ENCODE measurements around the gene SAMD3.
"Not testable (repeated sequence)": the region's sequence is repeated elsewhere in the genome, so short reads cannot be mapped to it uniquely, and the experiment has no call there.

Gene SAMD3, protein sequence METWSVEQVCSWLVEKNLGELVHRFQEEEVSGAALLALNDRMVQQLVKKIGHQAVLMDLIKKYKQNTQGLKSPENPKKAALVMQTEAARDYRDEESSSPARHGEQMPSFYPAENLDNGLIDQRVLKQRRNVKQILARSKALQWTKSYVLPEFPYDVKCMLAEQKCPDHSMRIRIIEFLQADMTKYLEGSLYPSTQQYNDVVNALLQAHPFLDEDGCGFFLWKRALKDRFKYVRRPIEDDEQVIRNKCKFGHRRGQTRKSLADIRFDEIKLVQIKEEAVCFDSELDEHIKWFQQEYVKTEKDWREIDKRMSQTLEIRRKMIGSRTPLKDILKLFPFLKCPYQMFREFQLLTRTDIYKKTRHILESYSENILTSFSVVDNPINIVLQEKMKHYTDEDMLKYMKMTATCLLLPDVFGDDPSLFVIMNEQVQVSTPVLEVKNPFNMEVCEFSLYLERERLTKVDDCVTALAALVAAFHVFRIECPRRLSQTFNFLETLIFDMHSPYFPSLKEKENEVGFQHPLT

DNA sequence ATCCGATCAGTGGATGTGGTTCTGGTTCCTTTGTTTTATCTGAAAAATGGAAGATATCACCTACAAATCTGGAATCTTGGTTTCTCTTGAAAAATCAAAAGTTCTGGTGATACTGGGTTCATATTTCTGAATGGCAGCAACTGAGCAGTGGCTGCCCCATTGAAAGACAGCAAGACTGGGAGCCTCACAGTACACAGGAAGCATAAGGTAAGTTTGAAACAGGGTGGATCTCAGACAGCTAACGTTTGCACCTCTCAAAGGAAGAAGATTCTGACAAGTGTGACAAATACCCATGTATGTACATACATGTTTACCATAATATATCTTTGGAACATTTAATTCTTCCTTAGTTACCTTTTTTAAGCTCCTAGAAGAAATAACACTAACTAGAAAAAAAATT is at the start of gene SAMD3:
Gene SAMD3, minus strand, starts transcription at position 177 of the 400 bp plus-strand sequence. CDS start 7,678 bp downstream, outside the sequence.
- DNase-seq (ENCODE audit: low read depth, low spot score), result no peak

DNA sequence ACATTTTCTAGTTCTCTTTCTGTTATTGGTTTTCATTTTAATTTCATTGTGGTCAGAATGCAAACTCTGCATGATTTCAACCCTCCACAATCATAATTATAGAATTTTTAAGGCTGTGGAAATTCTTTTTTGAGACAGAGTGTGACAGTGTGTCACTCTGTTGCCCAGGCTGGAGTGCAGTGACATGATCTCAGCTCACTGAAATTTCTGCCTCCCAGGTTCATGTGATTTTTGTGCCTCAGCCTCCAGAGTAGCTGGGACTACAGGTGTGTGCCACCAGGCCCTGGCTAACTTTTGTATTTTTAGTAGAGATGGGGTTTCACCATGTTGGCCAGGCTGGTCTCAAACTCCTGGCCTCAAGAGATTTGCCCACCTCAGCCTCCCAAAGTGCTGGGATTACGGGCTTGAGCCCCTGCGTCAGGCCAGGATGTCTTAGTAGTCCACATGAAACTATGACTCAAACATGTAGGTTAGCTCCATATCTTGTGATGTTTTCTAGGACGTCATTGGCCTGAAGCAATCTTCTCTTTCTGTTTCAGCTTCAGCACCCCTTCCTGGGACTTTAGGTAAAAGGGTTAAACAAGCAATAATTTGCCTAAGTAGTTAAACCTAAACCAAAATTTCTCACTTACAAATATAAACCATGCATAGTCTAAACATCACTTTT is 47.4 kb upstream of the SAMD3 start:
- DNase-seq (ENCODE audit: low read depth, low spot score), result no peak

DNA sequence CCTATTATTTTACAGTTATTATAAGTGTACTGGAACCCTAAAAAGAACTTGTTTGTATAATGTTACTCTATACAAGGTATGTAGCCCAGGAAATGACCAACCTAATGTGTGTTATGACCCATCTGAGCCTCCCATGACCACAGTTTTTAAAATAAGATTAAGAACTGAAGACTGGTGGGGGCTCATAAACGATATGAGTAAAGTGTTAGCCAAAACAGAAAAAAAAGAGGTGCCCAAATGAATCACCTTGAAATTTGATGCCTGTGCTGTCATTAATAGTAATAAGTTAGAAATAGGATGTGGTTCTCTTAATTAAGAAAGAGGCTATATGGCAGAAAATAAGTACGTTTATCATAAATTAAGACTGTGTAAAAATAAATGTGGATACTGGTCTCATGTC is 42.8 kb upstream of the SAMD3 start:
- DNase-seq (ENCODE audit: low read depth, low spot score), result not testable (repeated sequence)

DNA sequence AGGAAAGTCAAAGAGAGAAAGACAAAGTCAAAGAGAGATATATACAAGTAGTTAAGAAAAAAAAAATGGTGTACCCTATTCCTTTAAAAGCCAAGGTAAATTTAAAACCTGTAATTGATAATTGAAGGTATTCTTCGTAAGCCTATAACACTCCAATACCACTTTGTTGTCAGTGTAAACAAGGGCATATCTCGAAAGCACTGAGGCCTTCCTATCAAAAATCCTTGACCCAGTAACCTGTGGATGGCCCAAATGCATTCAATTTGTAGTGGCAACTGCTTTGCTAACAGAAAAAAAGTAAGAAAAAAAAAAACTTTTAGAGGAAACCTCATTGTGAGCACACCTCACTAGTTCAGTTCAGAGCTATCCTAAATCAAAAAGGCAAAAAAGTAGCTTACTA is 39.3 kb upstream of the SAMD3 start:
- no peak for DNase-seq (ENCODE audit: low read depth, low spot score)

DNA sequence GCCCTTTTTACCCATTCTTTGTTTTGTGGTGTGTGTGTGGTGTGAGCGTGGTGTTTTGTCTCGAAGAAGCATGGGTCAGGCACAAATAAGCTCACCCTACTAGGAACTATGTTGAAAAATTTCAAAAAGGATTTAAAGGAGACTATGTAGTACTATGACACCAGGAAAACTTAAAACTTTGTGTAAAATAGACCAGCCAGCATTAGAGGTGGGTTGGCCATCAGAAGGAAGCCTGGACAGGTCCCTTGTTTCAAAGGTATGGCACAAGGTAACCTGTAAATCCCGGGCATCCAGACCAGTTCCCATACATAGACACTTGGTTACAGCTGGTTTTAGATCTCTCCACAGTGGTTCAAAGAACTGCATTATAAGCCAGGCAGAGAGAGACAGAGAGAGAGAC is 38.8 kb upstream of the SAMD3 start:
- DNase-seq (ENCODE audit: low read depth, low spot score), result not testable (repeated sequence)

DNA sequence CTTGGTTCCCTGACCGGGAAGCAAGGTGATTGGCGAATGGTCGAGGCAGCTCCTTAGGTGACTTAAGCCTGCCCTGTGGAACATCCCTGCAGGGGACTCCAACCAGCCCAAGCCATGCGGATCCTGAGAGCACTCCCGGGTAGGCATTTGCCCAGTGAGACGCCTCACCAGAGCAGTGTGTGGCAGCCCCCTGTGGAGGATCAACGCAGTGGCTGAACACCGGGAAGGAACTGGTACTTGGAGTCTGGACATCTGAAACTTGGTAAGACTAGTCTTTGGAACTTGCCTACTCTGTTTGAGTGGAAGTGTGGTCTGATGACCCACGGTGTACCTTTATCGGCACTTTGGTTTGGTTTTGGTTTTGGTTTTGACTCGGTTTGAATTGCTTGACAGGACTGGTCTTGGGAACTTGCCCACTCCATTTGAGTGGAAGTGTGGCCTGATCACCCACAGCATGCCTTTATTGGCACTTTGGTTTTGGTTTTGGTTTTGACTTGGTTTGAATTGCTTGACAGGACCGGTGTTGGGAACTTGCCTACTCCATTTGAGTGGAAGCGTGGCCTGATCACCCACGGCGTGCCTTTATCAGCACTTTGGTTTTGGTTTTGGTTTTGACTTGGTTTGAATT is 38.0 kb upstream of the SAMD3 start:
- not testable (repeated sequence) for DNase-seq (ENCODE audit: low read depth, low spot score)

DNA sequence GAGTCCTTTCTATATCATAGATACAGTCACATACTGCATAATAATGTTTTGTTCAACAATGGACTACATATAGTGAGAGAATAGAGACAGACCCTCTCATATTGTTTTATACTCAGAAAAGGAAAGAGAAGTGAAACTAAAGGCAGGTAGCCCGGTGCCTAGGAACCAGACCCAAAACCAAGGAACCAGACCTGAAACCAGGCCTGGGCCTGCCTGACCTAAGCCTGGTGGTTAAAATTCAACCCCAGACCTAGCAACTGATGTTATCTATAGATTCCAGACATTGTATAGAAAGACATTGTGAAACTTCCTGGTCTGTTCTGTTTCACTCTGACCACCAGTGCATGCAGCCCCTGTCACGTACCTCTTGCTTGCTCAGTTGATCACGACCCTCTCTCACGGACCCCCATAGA is 37.3 kb upstream of the SAMD3 start:
- DNase-seq (ENCODE audit: low read depth, low spot score), result not testable (repeated sequence)

DNA sequence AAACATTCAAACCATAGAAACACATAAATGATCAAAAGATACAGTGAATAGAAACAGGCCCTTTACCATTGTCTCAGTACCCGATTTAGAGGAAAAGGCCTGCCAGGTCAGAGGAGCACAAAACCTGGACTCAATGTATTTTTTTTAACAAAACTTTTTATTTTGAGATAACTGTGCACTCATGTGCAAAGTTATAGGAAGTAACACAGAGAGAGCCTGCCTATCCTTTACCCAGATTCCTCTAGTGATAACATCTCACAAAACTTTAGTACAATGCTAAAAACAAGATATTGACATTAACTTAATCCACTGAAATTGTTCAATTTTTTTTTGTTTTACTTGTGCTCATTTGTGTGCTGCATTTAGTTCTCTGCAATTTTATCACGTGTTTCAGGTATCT is 36.8 kb upstream of the SAMD3 start:
- DNase-seq (ENCODE audit: low read depth, low spot score), result no peak

DNA sequence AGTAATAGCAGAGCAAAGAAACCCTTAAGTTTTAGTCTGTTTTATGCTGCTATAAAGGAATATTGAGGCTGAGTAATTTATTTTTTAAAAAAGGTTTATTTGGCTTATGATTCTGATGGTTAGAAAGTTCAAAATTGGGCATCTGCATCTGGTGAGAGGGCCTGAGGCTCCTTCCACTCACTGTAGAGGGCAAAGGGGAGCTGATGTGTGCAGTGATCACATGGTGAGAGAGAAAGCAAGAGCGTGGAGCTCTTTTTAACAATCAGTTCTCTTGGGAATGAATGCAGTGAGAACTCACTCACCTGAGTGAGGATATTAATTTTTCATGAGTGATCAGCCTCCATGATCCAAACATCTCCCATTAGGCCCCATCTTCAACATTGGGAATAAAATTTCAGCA is 36.4 kb upstream of the SAMD3 start:
- DNase-seq (ENCODE audit: low read depth, low spot score), result no peak

DNA sequence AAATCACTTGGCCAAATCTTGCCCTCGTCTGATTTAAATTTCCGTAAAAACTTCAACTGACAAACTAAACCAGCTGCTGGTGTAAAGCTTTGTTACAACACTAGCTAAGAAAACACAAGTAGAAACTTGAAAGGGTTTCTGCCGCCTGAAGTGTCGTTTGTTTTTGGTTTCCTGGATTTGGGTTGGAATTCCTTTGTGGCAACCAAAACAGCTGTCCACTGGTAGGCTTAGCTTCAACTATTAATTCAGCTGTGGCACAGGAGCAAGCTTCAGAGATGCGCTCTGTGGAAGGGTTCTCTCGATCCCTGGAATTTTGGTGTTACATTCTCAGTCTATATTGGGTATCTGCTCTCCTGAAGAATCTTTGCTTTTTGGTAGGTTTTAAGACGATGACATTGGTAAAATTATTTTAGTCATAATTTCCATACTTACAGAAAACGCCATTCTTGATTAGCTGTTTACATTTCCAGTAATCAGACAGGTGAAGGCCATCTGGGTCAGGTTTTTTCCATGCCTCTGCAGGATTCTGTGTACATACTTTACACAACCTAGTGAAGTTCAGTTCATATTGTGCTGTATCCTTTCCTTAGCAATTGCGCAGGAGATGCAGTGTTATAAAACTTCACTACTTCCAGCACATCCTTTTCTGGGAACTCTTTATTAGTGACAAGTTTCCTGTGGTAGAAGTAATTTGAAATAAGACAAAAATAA is 29.9 kb upstream of the SAMD3 start:
- no peak for DNase-seq (ENCODE audit: low read depth, low spot score)

DNA sequence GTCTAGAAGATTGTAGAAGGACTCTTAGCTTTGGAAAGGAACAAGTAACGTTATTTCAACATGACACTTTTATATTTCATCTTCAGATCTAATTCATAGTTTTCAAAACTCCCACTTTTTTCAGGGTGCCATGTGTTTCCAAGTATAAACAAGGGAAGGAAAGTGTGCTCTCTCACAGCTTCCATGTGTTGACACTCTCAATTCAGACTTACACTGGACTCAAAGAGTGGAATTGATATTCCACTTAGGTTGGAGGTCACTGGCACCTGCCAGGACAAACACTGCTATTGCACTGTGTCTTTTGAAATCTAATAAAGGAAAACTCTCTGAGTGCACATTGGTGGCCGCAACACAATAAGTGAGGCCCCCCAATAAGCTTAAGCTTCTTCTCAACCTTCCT is 22.5 kb upstream of the SAMD3 start:
- DNase-seq (ENCODE audit: low read depth, low spot score), result no peak

DNA sequence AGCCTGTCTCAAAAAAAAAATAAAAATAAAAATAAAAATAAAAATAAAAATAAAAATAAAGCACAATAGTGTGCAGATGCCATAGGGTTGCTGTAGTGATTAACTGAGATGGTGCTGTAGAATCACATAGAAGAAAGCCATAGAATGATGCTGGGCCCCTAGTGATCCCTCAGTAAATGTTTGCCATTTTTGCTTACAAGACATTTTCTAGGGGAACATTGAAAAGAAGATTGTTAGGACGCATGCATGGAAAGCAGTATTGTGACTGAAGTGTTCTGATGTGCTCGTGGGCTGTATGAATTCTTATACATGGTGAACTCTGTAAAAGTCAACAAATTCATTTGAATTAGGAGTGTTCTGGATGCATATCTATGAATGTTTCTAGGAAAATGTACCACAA is 22.0 kb upstream of the SAMD3 start:
- no peak for DNase-seq (ENCODE audit: low read depth, low spot score)

DNA sequence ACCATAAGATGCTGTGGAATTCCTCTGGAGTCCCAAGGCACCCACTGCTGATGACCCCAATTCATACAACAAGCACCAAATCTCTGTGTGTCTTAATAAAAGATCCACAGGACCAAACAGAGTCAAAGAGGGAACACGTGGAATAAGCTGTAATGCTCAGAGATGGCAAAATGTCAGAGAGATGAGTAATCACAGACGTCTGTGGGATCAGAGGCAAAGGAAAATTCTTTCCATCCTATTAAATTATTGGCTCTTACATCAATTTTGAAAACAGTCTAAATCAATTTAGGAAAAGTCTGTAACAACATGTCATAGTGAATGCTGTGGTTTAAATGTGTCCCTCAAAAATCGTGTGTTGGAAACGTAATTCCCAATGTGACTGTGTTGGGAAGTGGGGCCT is 17.5 kb upstream of the SAMD3 start:
- no peak for DNase-seq (ENCODE audit: low read depth, low spot score)

DNA sequence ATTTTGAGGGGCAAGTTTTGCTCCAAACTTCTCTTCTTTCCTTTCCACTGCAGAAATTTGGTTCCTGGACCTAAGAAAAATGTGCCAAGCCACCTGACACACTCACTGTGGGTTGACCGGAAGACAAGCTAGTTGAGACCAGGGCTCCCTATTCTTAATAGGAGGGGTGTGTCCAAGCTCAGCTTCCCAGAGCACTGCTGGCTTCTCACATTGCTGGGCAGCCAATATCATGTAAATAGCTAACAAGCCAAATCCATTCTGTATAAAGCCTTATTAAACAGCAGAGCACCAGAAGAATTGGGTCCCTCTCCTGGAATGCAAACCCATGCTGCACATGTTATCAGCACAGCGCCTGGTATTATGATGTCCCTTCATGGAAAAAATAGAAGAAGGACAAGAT is 17.0 kb upstream of the SAMD3 start:
- no peak for DNase-seq (ENCODE audit: low read depth, low spot score)

DNA sequence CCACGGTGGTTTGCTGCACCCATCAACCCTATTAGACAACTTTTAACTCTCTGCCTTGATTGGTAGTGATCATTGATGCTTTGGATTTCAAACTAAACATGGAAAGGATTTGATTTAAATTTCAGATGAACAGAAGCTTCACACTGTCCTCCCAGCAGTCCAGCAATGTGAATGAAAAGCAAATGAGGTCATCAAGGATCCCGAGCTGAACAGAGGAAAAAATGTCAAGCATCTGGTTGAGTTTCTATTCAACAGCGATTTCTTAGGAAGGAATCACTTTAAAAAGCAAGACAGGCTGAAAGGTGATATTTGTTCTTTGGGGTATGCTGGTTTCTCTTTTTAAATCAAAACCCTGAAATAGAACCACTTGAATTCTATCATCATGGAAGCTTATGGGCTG is 10.6 kb upstream of the SAMD3 start:
- no peak for DNase-seq (ENCODE audit: low read depth, low spot score)

DNA sequence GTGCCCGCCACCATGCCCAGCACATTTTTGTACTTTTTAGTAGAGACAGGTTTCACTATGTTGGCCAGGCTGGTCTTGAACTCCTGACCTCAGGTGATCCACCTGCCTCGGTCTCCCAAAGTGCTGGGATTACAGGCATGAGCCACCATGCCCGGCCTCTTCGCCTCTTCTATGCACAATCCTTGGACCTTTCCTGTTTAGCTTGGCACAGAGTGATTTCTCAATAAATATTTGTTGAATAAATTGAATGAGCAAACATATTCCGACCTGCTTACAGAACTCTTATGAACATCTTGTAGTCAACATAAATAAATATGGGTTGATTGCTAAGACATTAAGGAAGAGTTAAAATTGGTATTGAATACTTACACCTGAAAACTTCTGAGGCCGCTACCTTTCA is 7.8 kb upstream of the SAMD3 start:
- DNase-seq (ENCODE audit: low read depth, low spot score), result not testable (repeated sequence)

DNA sequence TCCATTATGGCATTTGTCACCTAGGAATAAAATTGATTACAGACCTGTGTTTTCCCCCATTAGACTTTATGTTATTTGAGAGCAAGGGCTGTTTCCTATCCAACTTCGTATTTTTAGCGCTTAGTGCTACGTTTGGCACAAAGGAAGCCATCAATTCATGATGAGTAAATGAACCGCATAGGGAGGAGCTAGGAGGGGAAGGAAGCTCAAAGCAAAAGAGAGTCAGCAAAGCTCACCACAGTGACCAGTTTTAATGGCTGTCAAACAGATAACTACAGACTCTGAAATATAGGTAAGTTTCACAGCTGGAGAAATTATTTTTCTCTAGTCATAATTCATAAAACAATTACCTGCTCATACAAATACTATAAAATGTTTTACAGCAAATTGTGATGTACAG is 6.9 kb upstream of the SAMD3 start:
- DNase-seq (ENCODE audit: low read depth, low spot score), result no peak

DNA sequence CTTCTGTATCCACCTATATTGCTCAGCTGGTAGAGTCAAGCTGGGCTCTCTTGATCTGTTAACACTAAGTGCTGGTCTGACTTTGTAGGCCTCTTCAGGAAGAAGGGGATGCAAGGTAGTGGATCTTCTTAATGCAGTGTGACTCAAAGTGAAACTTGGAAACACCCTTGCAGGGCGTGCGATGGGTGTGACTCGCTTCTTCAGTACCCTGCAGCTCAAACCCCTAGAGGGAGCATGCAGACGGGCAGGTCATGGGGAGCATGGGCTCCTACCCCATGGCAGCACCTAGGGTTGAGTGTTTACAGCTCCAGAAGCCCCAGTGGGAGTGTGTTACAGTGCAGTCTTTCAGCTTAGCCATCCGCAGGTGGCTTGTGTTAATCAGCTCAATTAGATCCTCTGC is 757 bp upstream of the SAMD3 start:
- no peak for DNase-seq (ENCODE audit: low read depth, low spot score)

DNA sequence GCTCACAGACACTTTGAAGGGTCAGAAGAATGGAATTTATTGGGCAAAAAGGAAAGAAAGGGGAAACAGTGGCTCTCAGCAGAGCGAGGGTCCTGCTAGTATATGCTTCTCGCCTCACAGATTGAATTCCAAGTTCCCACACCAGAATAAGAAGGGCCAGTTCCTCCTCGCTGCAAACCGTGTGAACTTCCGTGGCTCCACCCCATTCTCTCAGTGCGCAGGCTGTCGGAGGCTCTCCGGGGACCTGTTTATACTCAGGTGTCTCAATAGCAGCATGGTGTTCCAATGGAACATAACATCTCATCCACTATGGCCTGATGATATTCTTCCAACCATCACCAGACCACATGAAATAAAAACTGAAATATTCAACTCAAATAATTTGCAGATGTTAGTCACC is 4.6 kb downstream of the SAMD3 start:
- no peak for DNase-seq (ENCODE audit: low read depth, low spot score)

DNA sequence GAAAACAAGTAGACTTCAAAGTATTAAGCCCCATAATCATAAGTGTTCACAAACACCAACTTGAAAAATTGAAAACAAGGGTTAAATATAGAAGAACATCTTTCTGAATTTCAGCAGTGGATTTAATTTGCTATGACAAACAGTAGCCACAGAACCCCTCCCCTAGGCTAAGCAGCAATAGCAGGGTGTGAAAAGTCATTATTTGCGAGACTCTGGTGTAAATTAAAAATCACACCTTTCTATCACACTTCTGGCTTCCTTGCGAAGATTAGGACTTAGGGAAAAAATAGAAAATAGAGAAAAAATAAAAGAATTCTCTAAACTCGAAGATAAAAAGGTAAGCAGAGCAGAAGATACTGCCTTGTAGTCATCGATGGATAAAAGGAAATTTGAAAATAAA is 6.1 kb downstream of the SAMD3 start:
- DNase-seq (ENCODE audit: low read depth, low spot score), result no peak

DNA sequence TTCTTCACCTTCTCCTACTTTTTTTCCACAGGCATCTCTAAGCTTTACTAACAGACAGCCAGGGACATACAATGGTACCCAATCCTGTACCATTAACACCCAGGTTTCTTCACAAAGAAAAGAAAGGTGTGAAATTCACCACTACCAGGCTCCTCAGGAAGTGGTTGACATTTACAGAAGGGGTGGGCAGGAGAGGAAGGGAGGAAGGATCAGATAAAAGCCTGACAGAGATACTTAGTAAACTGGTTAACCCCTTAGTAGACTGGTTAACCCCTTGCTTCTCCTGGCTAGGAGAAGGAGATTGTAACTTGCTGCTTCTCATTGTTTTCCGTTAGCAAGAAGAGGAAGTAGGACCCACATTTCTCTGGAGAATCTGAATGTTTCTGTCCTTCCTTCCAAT is 7.2 kb downstream of the SAMD3 start:
- DNase-seq (ENCODE audit: low read depth, low spot score), result no peak

All from iPS DF 19.7 (cell line).